ENCODE measurements around the gene CYTH4. TPM values are rescaled to one million over a fixed set of nuclear protein-coding genes. Genes with fewer than 3 reads are reported as not detected.
A peak's percentile ranks its signal among the peaks of the same experiment; 100 is the strongest.

The CYTH4 gene
- total and polyA plus RNA-seq, 10 of the 15 experiments (the other 5 are each of a cell fraction or from before 2014, with no cell fraction given) = 1.5 to 27.3 (median 16.9) TPM

GRCh38 chr22:37284126-37284804 is 2.0 kb downstream of the CYTH4 start:
- in situ Hi-C loops (cut with MboI) (no loop called here), intact Hi-C loops (cut with micrococcal nuclease; ENCODE audit: unreplicated experiment) (no loop called here)
- H2AFZ ChIP-seq (ENCODE audit: control insufficient read depth, low read depth, low read length) = no peak overlapping the region
- H3K4me3 ChIP-seq = peak overlapping the region; percentile 69
- RAD21 ChIA-PET (ENCODE audit: unreplicated experiment) = interaction anchor here (0.8 to 3.6 kb wide), 7 partner anchors 24 to 122 kb away, joined by 3 to 17 read pairs (median 9); no protein-coding TSS in a partner anchor
- FAIRE-seq = no peak
- POLR2A ChIA-PET = interaction anchor here (0.6 to 3.2 kb wide), 10 partner anchors 11 to 60 kb away, joined by 3 to 12 read pairs (median 4); no protein-coding TSS in a partner anchor
- H3K9me3 ChIP-seq (replicated peaks; ENCODE audit: control insufficient read depth, insufficient read depth, low read length) = no peaks in the 10 kb centered on the region
- peak overlapping the region; percentile 93 for H3K27ac ChIP-seq (ENCODE audit: control insufficient read depth, insufficient read depth)
- H3K4me1 ChIP-seq (ENCODE audit: control insufficient read depth, insufficient read depth, low read length) = peaks cover 34% of the 10 kb centered on the region
- DNase-seq (ENCODE audit: low read depth, low spot score) = no peak
- peak overlapping the region; percentile 100 for H3K4me2 ChIP-seq (ENCODE audit: control insufficient read depth, insufficient read depth)
- CTCF ChIA-PET = interaction anchor here (0.8 to 11.1 kb wide), 10 partner anchors 14 to 239 kb away, joined by 3 to 124 read pairs (median 4); no protein-coding TSS in a partner anchor
- H3K27me3 ChIP-seq (replicated peaks in 1 of 2; ENCODE audit: control insufficient read depth in 2 of 2, insufficient read depth in 2 of 2, low read length in 1 of 2) = no peaks in the 10 kb centered on the region
- 0% methylated on average over 9 of the region's 9 CpGs for WGBS (ENCODE audit: insufficient coverage, insufficient replicate concordance, low lambda C conversion rate, missing lambda C conversion rate)
- SMC1A ChIA-PET (ENCODE audit: uncharacterized antibody, unreplicated experiment) = interaction anchor here (0.9 to 4.5 kb wide), 15 partner anchors 9 to 84 kb away, joined by 3 to 24 read pairs (median 4); partner anchors contain the start of gene RAC2
- peak; percentile 24 for ATAC-seq
- H4K20me1 ChIP-seq (ENCODE audit: control insufficient read depth, insufficient read depth) = no peaks in the 10 kb centered on the region; the same call in 1 of the 2 replicates
- peaks cover 18% of the 10 kb centered on the region for H3K79me2 ChIP-seq (ENCODE audit: control insufficient read depth, insufficient read depth, low read length)
- peak overlapping the region; percentile 72 for H3K9ac ChIP-seq (ENCODE audit: control insufficient read depth, insufficient read depth, low read length)
- no TSS peak for BruUV-seq (replicated peaks)
- H3K36me3 ChIP-seq (ENCODE audit: control insufficient read depth in 2 of 2, insufficient read depth in 2 of 2, low read length in 1 of 2) = no peaks in the 10 kb centered on the region
- TF ChIP-seq ZNF207 (IDR thresholded peaks at IDR 0.05; ENCODE audit: borderline replicate concordance) = no peak
- TF ChIP-seq, protein P1, sequence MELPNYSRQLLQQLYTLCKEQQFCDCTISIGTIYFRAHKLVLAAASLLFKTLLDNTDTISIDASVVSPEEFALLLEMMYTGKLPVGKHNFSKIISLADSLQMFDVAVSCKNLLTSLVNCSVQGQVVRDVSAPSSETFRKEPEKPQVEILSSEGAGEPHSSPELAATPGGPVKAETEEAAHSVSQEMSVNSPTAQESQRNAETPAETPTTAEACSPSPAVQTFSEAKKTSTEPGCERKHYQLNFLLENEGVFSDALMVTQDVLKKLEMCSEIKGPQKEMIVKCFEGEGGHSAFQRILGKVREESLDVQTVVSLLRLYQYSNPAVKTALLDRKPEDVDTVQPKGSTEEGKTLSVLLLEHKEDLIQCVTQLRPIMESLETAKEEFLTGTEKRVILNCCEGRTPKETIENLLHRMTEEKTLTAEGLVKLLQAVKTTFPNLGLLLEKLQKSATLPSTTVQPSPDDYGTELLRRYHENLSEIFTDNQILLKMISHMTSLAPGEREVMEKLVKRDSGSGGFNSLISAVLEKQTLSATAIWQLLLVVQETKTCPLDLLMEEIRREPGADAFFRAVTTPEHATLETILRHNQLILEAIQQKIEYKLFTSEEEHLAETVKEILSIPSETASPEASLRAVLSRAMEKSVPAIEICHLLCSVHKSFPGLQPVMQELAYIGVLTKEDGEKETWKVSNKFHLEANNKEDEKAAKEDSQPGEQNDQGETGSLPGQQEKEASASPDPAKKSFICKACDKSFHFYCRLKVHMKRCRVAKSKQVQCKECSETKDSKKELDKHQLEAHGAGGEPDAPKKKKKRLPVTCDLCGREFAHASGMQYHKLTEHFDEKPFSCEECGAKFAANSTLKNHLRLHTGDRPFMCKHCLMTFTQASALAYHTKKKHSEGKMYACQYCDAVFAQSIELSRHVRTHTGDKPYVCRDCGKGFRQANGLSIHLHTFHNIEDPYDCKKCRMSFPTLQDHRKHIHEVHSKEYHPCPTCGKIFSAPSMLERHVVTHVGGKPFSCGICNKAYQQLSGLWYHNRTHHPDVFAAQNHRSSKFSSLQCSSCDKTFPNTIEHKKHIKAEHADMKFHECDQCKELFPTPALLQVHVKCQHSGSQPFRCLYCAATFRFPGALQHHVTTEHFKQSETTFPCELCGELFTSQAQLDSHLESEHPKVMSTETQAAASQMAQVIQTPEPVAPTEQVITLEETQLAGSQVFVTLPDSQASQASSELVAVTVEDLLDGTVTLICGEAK (IDR thresholded peaks at IDR 0.05; ENCODE audit: borderline replicate concordance) = 0 out of 2 replicates have a peak, but pooled peaks have one; percentile 26
- TF ChIP-seq ZSCAN29 (IDR thresholded peaks at IDR 0.05) = no peak
- no peak for TF ChIP-seq KDM1A (IDR thresholded peaks at IDR 0.05; ENCODE audit: borderline replicate concordance)
- no peak for TF ChIP-seq ZBTB33 (IDR thresholded peaks at IDR 0.05)
- TF ChIP-seq, protein P2, sequence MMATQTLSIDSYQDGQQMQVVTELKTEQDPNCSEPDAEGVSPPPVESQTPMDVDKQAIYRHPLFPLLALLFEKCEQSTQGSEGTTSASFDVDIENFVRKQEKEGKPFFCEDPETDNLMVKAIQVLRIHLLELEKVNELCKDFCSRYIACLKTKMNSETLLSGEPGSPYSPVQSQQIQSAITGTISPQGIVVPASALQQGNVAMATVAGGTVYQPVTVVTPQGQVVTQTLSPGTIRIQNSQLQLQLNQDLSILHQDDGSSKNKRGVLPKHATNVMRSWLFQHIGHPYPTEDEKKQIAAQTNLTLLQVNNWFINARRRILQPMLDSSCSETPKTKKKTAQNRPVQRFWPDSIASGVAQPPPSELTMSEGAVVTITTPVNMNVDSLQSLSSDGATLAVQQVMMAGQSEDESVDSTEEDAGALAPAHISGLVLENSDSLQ (IDR thresholded peaks at IDR 0.05) = 0 out of 2 replicates have a peak, but pooled peaks have one; percentile 5
- TF ChIP-seq, protein P3, sequence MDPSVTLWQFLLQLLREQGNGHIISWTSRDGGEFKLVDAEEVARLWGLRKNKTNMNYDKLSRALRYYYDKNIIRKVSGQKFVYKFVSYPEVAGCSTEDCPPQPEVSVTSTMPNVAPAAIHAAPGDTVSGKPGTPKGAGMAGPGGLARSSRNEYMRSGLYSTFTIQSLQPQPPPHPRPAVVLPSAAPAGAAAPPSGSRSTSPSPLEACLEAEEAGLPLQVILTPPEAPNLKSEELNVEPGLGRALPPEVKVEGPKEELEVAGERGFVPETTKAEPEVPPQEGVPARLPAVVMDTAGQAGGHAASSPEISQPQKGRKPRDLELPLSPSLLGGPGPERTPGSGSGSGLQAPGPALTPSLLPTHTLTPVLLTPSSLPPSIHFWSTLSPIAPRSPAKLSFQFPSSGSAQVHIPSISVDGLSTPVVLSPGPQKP (IDR thresholded peaks at IDR 0.05; ENCODE audit: low read depth, low read length) = 0 out of 2 replicates have a peak, but pooled peaks have one; percentile 26
- no peak for TF ChIP-seq IRF3 (IDR thresholded peaks at IDR 0.05)
- TF ChIP-seq SMARCA5 (IDR thresholded peaks at IDR 0.05) = 0 out of 2 replicates have a peak, but pooled peaks have one; percentile 54
- no peak for TF ChIP-seq ZZZ3 (IDR thresholded peaks at IDR 0.05; ENCODE audit: control insufficient read depth, insufficient read length, low read depth)
- no peak for TF ChIP-seq FOXK2 (IDR thresholded peaks at IDR 0.05)
- TF ChIP-seq CHD2 (IDR thresholded peaks at IDR 0.05; ENCODE audit: borderline replicate concordance, low read depth, low read length) = no peak

All from GM12878 (cell line).